NAMALWA (cell line): ENCODE data around the gene BYSL.
A peak's percentile ranks its signal among the peaks of the same experiment; 100 is the strongest.

Experiments
- DNase-seq: peaks from one replicate; pipeline ENCODE4 v3.0.0-alpha.2; 2015; ENCODE audit warnings: low spot score

The BYSL gene

GRCh38 chr6:41920921-41921711 is at the start of gene BYSL, which contains the start of gene MED20:
Gene BYSL (plus strand): TSS chr6:41921499. CDS start chr6:41921563, 64 bp downstream.
Gene MED20 (minus strand): TSS chr6:41921139. CDS start chr6:41921018, 121 bp downstream.
- peak; percentile 98 for DNase-seq

- DNase-seq: no peak
Observed at GRCh38 chr6:41871691-41872090, 49.6 kb upstream of the BYSL start.

- no peak for DNase-seq
Observed at GRCh38 chr6:41872147-41872546, 49.2 kb upstream of the BYSL start.

- DNase-seq: no peak
Observed at GRCh38 chr6:41874741-41875140, 46.6 kb upstream of the BYSL start.

GRCh38 chr6:41877051-41877680 is 44.1 kb upstream of the BYSL start:
- DNase-seq: no peak

- DNase-seq: no peak
Observed at GRCh38 chr6:41878246-41878645, 43.1 kb upstream of the BYSL start.

GRCh38 chr6:41878961-41879405 is 42.3 kb upstream of the BYSL start:
- no peak for DNase-seq

GRCh38 chr6:41881506-41881905 is 39.8 kb upstream of the BYSL start:
- DNase-seq: no peak

- no peak for DNase-seq
Observed at GRCh38 chr6:41884957-41885356, 36.3 kb upstream of the BYSL start.

- no peak for DNase-seq
Observed at GRCh38 chr6:41885930-41886329, 35.4 kb upstream of the BYSL start.

- no peak for DNase-seq
Observed at GRCh38 chr6:41887331-41887751, 34.0 kb upstream of the BYSL start.

GRCh38 chr6:41892921-41893564 is 28.3 kb upstream of the BYSL start:
- no peak for DNase-seq

- DNase-seq: peak; percentile 19
Observed at GRCh38 chr6:41894366-41895299, 26.7 kb upstream of the BYSL start.

GRCh38 chr6:41895300-41896233 is 25.7 kb upstream of the BYSL start, which contains the start of gene USP49:
Gene USP49 (minus strand): TSS chr6:41895375. CDS start chr6:41806983, 88,392 bp downstream.
- peak; percentile 93 for DNase-seq

GRCh38 chr6:41896281-41896680 is 25.0 kb upstream of the BYSL start:
- peak; percentile 31 for DNase-seq

- no peak for DNase-seq
Observed at GRCh38 chr6:41900861-41901260, 20.4 kb upstream of the BYSL start.

GRCh38 chr6:41901882-41902519 is 19.3 kb upstream of the BYSL start:
- peak; percentile 21 for DNase-seq

- DNase-seq: no peak
Observed at GRCh38 chr6:41909727-41910126, 11.6 kb upstream of the BYSL start.

- DNase-seq: no peak
Observed at GRCh38 chr6:41914343-41914742, 7.0 kb upstream of the BYSL start.
